ENCODE data around the gene SLC52A1. TPM values are rescaled to one million over a fixed set of nuclear protein-coding genes. Genes with fewer than 3 reads are reported as not detected.

SLC52A1 gene
- total RNA-seq, 1 donor from 2014 or later = 0.17 TPM

GRCh38 chr17:5014357-5014756 lies 20.9 kb downstream of the SLC52A1 start:
- no peak for DNase-seq (ENCODE audit: low read depth)
- no peaks in the 10 kb centered on the region for H3K27me3 ChIP-seq (ENCODE audit: control insufficient read depth, insufficient read depth, low read length)
- H3K36me3 ChIP-seq (ENCODE audit: control insufficient read depth, insufficient read depth, low read length) = peaks cover 8% of the 10 kb centered on the region
- no peak for TF ChIP-seq CTCF (IDR thresholded peaks at IDR 0.05; ENCODE audit: insufficient read depth, low read length, poor library complexity, severe bottlenecking)
- no peak overlapping the region for H3K4me3 ChIP-seq (ENCODE audit: low read depth, low read length)

GRCh38 chr17:5011928-5012327 lies 23.3 kb downstream of the SLC52A1 start:
- no peak overlapping the region for H3K4me3 ChIP-seq (ENCODE audit: low read depth, low read length)
- no peak for DNase-seq (ENCODE audit: low read depth)
- H3K36me3 ChIP-seq (ENCODE audit: control insufficient read depth, insufficient read depth, low read length) = peaks cover 7% of the 10 kb centered on the region
- no peaks in the 10 kb centered on the region for H3K27me3 ChIP-seq (ENCODE audit: control insufficient read depth, insufficient read depth, low read length)
- TF ChIP-seq CTCF (IDR thresholded peaks at IDR 0.05; ENCODE audit: insufficient read depth, low read length, poor library complexity, severe bottlenecking) = no peak

- H3K27me3 ChIP-seq (ENCODE audit: control insufficient read depth, insufficient read depth, low read length) = no peaks in the 10 kb centered on the region
- no peak for TF ChIP-seq CTCF (IDR thresholded peaks at IDR 0.05; ENCODE audit: insufficient read depth, low read length, poor library complexity, severe bottlenecking)
- H3K36me3 ChIP-seq (ENCODE audit: control insufficient read depth, insufficient read depth, low read length) = peaks cover 2% of the 10 kb centered on the region
Observed at GRCh38 chr17:5003214-5003867, 31.9 kb downstream of the SLC52A1 start.

GRCh38 chr17:5002121-5002788 lies 33.0 kb downstream of the SLC52A1 start:
- H3K4me3 ChIP-seq (ENCODE audit: low read depth, low read length) = no peak overlapping the region
- H3K27me3 ChIP-seq (ENCODE audit: control insufficient read depth, insufficient read depth, low read length) = no peaks in the 10 kb centered on the region
- TF ChIP-seq CTCF (IDR thresholded peaks at IDR 0.05; ENCODE audit: insufficient read depth, low read length, poor library complexity, severe bottlenecking) = no peak
- no peak for DNase-seq (ENCODE audit: low read depth)
- peaks cover 2% of the 10 kb centered on the region for H3K36me3 ChIP-seq (ENCODE audit: control insufficient read depth, insufficient read depth, low read length)

More at GRCh38 chr17:5003214-5003867, 31.9 kb downstream of the SLC52A1 start:
- DNase-seq (ENCODE audit: low read depth) = no peak
- H3K4me3 ChIP-seq (ENCODE audit: low read depth, low read length) = no peak overlapping the region

- Histone ChIP-seq H3K27me3 (ENCODE audit: control insufficient read depth, insufficient read depth, low read length) (no peaks in the 10 kb centered on the region), H3K36me3 (ENCODE audit: control insufficient read depth, insufficient read depth, low read length) (peaks cover 2% of the 10 kb centered on the region), H3K4me3 (ENCODE audit: low read depth, low read length) (no peak overlapping the region)
- no peak for DNase-seq (ENCODE audit: low read depth)
- TF ChIP-seq CTCF (IDR thresholded peaks at IDR 0.05; ENCODE audit: insufficient read depth, low read length, poor library complexity, severe bottlenecking) = no peak
Observed at GRCh38 chr17:5000237-5000639, 35.0 kb downstream of the SLC52A1 start.

Data from kidney epithelial cell (primary cell).